DND-41 (cell line): ENCODE results near the gene REEP2.

Experiments
- ATAC-seq: fragments of 200-7000 bp; cut with Tn5 transposase; 3 replicates; pipeline ENCODE4 v1.9.1; 2021; ENCODE audit warnings: low read depth; ENCODE audit not compliant: insufficient read depth
- DNase-seq: peaks from one replicate; pipeline ENCODE4 v3.0.0-alpha.2; 2020
- H2AFZ ChIP-seq: 2 replicates; pipeline ENCODE4 v1.6.0; 2012; ENCODE audit warnings: low read depth, low read length
- H3K27ac ChIP-seq: 2 replicates; pipeline ENCODE4 v1.5.1; 2012; ENCODE audit warnings: low read length, inconsistent platforms
- H3K27me3 ChIP-seq: fragments of 200-600 bp; sonication (generic); 2 replicates; pipeline ENCODE4 v1.6.0; 2012; ENCODE audit warnings: low read length, mild to moderate bottlenecking, inconsistent platforms; ENCODE audit not compliant: insufficient read depth, poor library complexity
- H3K36me3 ChIP-seq: 2 replicates; pipeline ENCODE4 v1.5.1; 2012; ENCODE audit warnings: low read length, inconsistent platforms; ENCODE audit not compliant: insufficient read depth
- H3K4me1 ChIP-seq: 2 replicates; pipeline ENCODE4 v1.5.1; 2012; ENCODE audit warnings: mild to moderate bottlenecking, low read length; ENCODE audit not compliant: insufficient read depth
- H3K4me2 ChIP-seq: 2 replicates; pipeline ENCODE4 v1.6.0; 2012; ENCODE audit warnings: mild to moderate bottlenecking, moderate library complexity, low read length, inconsistent platforms; ENCODE audit not compliant: insufficient read depth
- H3K4me3 ChIP-seq, 2 experiments: fragments of 200-600 bp in 1 of 2; shearing (Covaris generic) in 1 of 2; 2 replicates each; pipeline ENCODE4 v1.5.1; 2012 to 2016; ENCODE audit warnings: inconsistent platforms in 2 of 2, low read length in 2 of 2, mild to moderate bottlenecking in 2 of 2, low read depth in 1 of 2, moderate library complexity in 1 of 2
- H3K79me2 ChIP-seq: 2 replicates; pipeline ENCODE4 v1.6.0; 2012; ENCODE audit warnings: low read length, inconsistent platforms; ENCODE audit not compliant: insufficient read depth
- H3K9ac ChIP-seq: 2 replicates; pipeline ENCODE4 v1.6.0; 2012; ENCODE audit warnings: low read depth, mild to moderate bottlenecking, inconsistent platforms, low read length, moderate library complexity
- H3K9me3 ChIP-seq: 2 replicates; pipeline ENCODE4 v1.5.1; 2012; ENCODE audit warnings: low read length, moderate library complexity, mild to moderate bottlenecking, inconsistent platforms; ENCODE audit not compliant: insufficient read depth, severe bottlenecking
- H4K20me1 ChIP-seq: 2 replicates; pipeline ENCODE4 v1.6.0; 2012; ENCODE audit warnings: low read length; ENCODE audit not compliant: insufficient read depth
- CTCF ChIP-seq: IDR thresholded peaks from 2 replicates; pipeline ENCODE4 v1.5.1; 2012; ENCODE audit warnings: borderline replicate concordance, low read length, moderate library complexity, mild to moderate bottlenecking; ENCODE audit not compliant: poor library complexity, severe bottlenecking; ENCODE audit errors: extremely low read depth
- EZH2 ChIP-seq: IDR thresholded peaks from 3 replicates; pipeline ENCODE4 v1.6.1; 2012; ENCODE audit warnings: borderline replicate concordance, low read depth, mild to moderate bottlenecking, moderate library complexity, low read length, inconsistent platforms; ENCODE audit not compliant: severe bottlenecking

Gene REEP2

GRCh38 chr5:138438003-138438723 is 694 bp upstream of the REEP2 start:
- Histone ChIP-seq H3K4me1 (peaks cover 28% of the 10 kb centered on the region), H3K9ac (peak overlapping the region; percentile 62), H3K27ac (peak overlapping the region; percentile 52; the same call in 1 of the 2 replicates), H3K9me3 (no peaks in the 10 kb centered on the region), H3K36me3 (peaks cover 30% of the 10 kb centered on the region), H3K79me2 (no peaks in the 10 kb centered on the region), H3K4me2 (peak overlapping the region; percentile 99), H3K4me3 (peak overlapping the region; percentile 10 to 79; a peak in 3 of 4 replicates), H4K20me1 (no peaks in the 10 kb centered on the region), H3K27me3 (no peaks in the 10 kb centered on the region), H2AFZ (peak overlapping the region; percentile 93)
- DNase-seq: no peak
- ATAC-seq: no peak
- no peak for TF ChIP-seq CTCF
- TF ChIP-seq EZH2: no peak

GRCh38 chr5:138439477-138440158 is 761 bp downstream of the REEP2 start:
- H3K9me3 ChIP-seq: no peaks in the 10 kb centered on the region
- H3K27ac ChIP-seq: peak overlapping the region; percentile 34; the same call in 1 of the 2 replicates
- peaks cover 28% of the 10 kb centered on the region for H3K4me1 ChIP-seq
- peak overlapping the region; percentile 99 for H3K4me2 ChIP-seq
- peak overlapping the region; percentile 93 for H2AFZ ChIP-seq
- no peaks in the 10 kb centered on the region for H3K27me3 ChIP-seq
- H3K79me2 ChIP-seq: no peaks in the 10 kb centered on the region
- DNase-seq (no peak), ATAC-seq (peak; percentile 2; the same call in 1 of the 3 replicates)
- peak overlapping the region; percentile 28 to 79; a peak in 3 of 4 replicates for H3K4me3 ChIP-seq
- peaks cover 20% of the 10 kb centered on the region for H3K36me3 ChIP-seq
- no peaks in the 10 kb centered on the region; the same call in 1 of the 2 replicates for H4K20me1 ChIP-seq
- H3K9ac ChIP-seq: peak overlapping the region; percentile 62
- TF ChIP-seq CTCF (no peak), EZH2 (no peak)

GRCh38 chr5:138440159-138441073 is 1.6 kb downstream of the REEP2 start:
- H3K36me3 ChIP-seq: peaks cover 12% of the 10 kb centered on the region
- peak overlapping the region in 1 of 2 experiments; percentile 79; a peak in 1 of 4 replicates for H3K4me3 ChIP-seq
- ATAC-seq (no peak), DNase-seq (no peak)
- H3K9me3 ChIP-seq: no peaks in the 10 kb centered on the region
- no peak overlapping the region for H3K27ac ChIP-seq
- no peaks in the 10 kb centered on the region; the same call in 1 of the 2 replicates for H4K20me1 ChIP-seq
- no peak overlapping the region; the same call in 1 of the 2 replicates for H3K9ac ChIP-seq
- no peak overlapping the region for H2AFZ ChIP-seq
- no peak for TF ChIP-seq CTCF
- no peak for TF ChIP-seq EZH2
- H3K27me3 ChIP-seq: no peaks in the 10 kb centered on the region
- no peaks in the 10 kb centered on the region for H3K79me2 ChIP-seq
- peaks cover 28% of the 10 kb centered on the region for H3K4me1 ChIP-seq
- peak overlapping the region; percentile 99 for H3K4me2 ChIP-seq
